B cell (primary cell): Measurements from ENCODE around the gene THADA. TPM values are rescaled to one million over a fixed set of nuclear protein-coding genes. Genes with fewer than 3 reads are reported as not detected.

Experiments
- ATAC-seq: fragments of 200-7000 bp; cut with Tn5 transposase; one replicate; pipeline ENCODE4 v1.10.0; 2021; ENCODE audit warnings: low read depth, mild to moderate bottlenecking, moderate number of reproducible peaks, moderate library complexity
- CTCF ChIA-PET: fragments of 350-600 bp; sonication (Branson Sonifier 250); formaldehyde crosslinking; loops from one replicate; lab custom pipeline; 2021; ENCODE audit warnings: antibody characterized with exemption, inconsistent platforms; lab: Charles Lee
- POLR2A ChIA-PET: fragments of 350-600 bp; sonication (Branson Sonifier 250); formaldehyde crosslinking; loops from one replicate; lab custom pipeline; 2021; ENCODE audit warnings: antibody characterized with exemption; lab: Charles Lee
- DNase-seq: peaks from one replicate; pipeline ENCODE4 v3.0.0; 2013
- H2AFZ ChIP-seq: 2 replicates; pipeline ENCODE4 v1.6.1; 2012; ENCODE audit warnings: mild to moderate bottlenecking, low read depth, low read length; ENCODE audit not compliant: insufficient read depth, poor library complexity, severe bottlenecking
- H3K27ac ChIP-seq, 2 donors: 1 replicate in 1 of 2; 2 replicates in 1 of 2; pipeline ENCODE4 v1.5.1; 2012 to 2013; ENCODE audit warnings: low read length in 2 of 2, mild to moderate bottlenecking in 2 of 2, moderate library complexity in 1 of 2
- H3K27me3 ChIP-seq, 4 experiments: fragments of 200-600 bp in 1 of 4; sonication (generic) in 1 of 4; replicated peaks in 1 of 4; 1 replicate in 2 of 4; 2 replicates in 2 of 4; pipeline versions ENCODE4 v1.6.1 to v1.7.0; 2013 to 2016; ENCODE audit warnings: low read length in 3 of 4, mild to moderate bottlenecking in 2 of 4, mixed read lengths in 1 of 4, moderate library complexity in 1 of 4; ENCODE audit not compliant: insufficient read depth in 4 of 4, control insufficient read depth in 3 of 4; ENCODE audit errors: control extremely low read depth in 1 of 4
- H3K36me3 ChIP-seq, 2 experiments: replicated peaks in 1 of 2; 1 replicate in 1 of 2; 2 replicates in 1 of 2; pipeline versions ENCODE4 v1.6.1 to v1.7.1; 2013; ENCODE audit warnings: low read length in 1 of 2; ENCODE audit not compliant: insufficient read depth in 2 of 2, control insufficient read depth in 1 of 2; ENCODE audit errors: control extremely low read depth in 1 of 2, extremely low read depth in 1 of 2
- H3K4me1 ChIP-seq, 2 donors: fragments of 200-600 bp in 1 of 2; sonication (generic) in 1 of 2; 1 replicate in 1 of 2; 2 replicates in 1 of 2; pipeline versions ENCODE4 v1.5.1 to v1.6.1; 2013 to 2017; ENCODE audit warnings: low read length in 2 of 2; ENCODE audit not compliant: control insufficient read depth in 2 of 2, insufficient read depth in 2 of 2
- H3K4me2 ChIP-seq: replicated peaks from 2 replicates; pipeline ENCODE3; 2012; ENCODE audit warnings: mild to moderate bottlenecking, low read depth, low read length; ENCODE audit not compliant: poor library complexity, severe bottlenecking
- H3K4me3 ChIP-seq, 5 experiments: fragments of 200-600 bp in 1 of 5; sonication (generic) in 1 of 5; 1 replicate in 3 of 5; 2 replicates in 2 of 5; pipeline versions ENCODE4 v1.5.1 to v1.7.0; 2011 to 2016; ENCODE audit warnings: low read length in 4 of 5, mild to moderate bottlenecking in 4 of 5, low read depth in 2 of 5, control low read depth in 1 of 5, moderate library complexity in 1 of 5; ENCODE audit not compliant: insufficient read depth in 1 of 5; ENCODE audit errors: control extremely low read depth in 1 of 5, extremely low read depth in 1 of 5
- H3K79me2 ChIP-seq: fragments of 200-600 bp; sonication (generic); one replicate; pipeline ENCODE4 v1.6.0; 2016; ENCODE audit warnings: low read length; ENCODE audit not compliant: control insufficient read depth, insufficient read depth
- H3K9ac ChIP-seq: fragments of 200-600 bp; sonication (generic); 2 replicates; pipeline ENCODE4 v1.6.1; 2017; ENCODE audit warnings: mild to moderate bottlenecking, low read length, moderate library complexity
- H3K9me3 ChIP-seq, 3 donors: one replicate each; pipeline versions ENCODE4 v1.6.1 to v1.7.1; 2013; ENCODE audit warnings: low read length in 2 of 3; ENCODE audit not compliant: control insufficient read depth in 2 of 3, insufficient read depth in 1 of 3; ENCODE audit errors: control extremely low read depth in 1 of 3
- H4K20me1 ChIP-seq: 2 replicates; pipeline ENCODE4 v1.6.0; 2012; ENCODE audit warnings: mild to moderate bottlenecking, low read length; ENCODE audit not compliant: insufficient read depth, control insufficient read depth, poor library complexity, severe bottlenecking
- H3K27ac Mint-ChIP-seq: one replicate; pipeline ENCODE4 v1.8.0; 2021; ENCODE audit warnings: mixed read lengths
- H3K27me3 Mint-ChIP-seq: one replicate; pipeline ENCODE4 v1.8.0; 2021; ENCODE audit warnings: mixed read lengths
- H3K4me1 Mint-ChIP-seq: one replicate; pipeline ENCODE4 v1.8.0; 2021; ENCODE audit warnings: mixed read lengths
- H3K4me3 Mint-ChIP-seq: one replicate; pipeline ENCODE4 v1.8.0; 2021; ENCODE audit warnings: mixed read lengths
- H3K9me3 Mint-ChIP-seq: one replicate; pipeline ENCODE4 v1.8.0; 2022; ENCODE audit warnings: mixed read lengths; ENCODE audit not compliant: insufficient read depth
- CTCF ChIP-seq: fragments of 200-600 bp; IDR thresholded peaks from one replicate; pipeline ENCODE4 v1.8.0; 2022; ENCODE audit warnings: antibody characterized with exemption, mild to moderate bottlenecking
- EZH2 ChIP-seq: IDR thresholded peaks from 2 replicates; pipeline ENCODE4 v1.6.1; 2012; ENCODE audit warnings: borderline replicate concordance, low read depth, mild to moderate bottlenecking, moderate library complexity, low read length; ENCODE audit not compliant: insufficient read depth, poor library complexity, severe bottlenecking
- intact Hi-C: fragments of 100-400 bp; cut with micrococcal nuclease; formaldehyde crosslinking; loops from one replicate; pipeline ENCODE4 v1.10.0; 2022
- polyA plus RNA-seq: library from polyadenylated mRNA; depleted of rRNA; stranded (reverse); fragments of >200 nt; gene quantifications from 2 replicates; pipeline ENCODE4 v1.2.3, GENCODE V29; 2012
- total RNA-seq, 2 donors: library from RNA; stranded (reverse); fragments of 120-200 nt in 1 of 2; gene quantifications; 1 replicate in 1 of 2; 2 replicates in 1 of 2; pipeline versions ENCODE4 v1.2.3 to v1.2.4, GENCODE V29; 2013 to 2022

Gene THADA
- total and polyA plus RNA-seq, 2 donors (not counting 1 experiment from before 2014, with no cell fraction given): 17.6 to 48.5 TPM

- Histone ChIP-seq H3K27ac (peak overlapping the region in 1 of 2 donors; percentile 18), H3K27me3 (no peaks in the 10 kb centered on the region), H3K36me3 (no peaks in the 10 kb centered on the region), H3K4me2 (no peak overlapping the region), H3K9me3 (no peaks in the 10 kb centered on the region), H3K4me1 (peaks cover 16 to 18% of the 10 kb centered on the region in 2 donors), H2AFZ (no peak overlapping the region), H4K20me1 (no peaks in the 10 kb centered on the region), H3K79me2 (no peaks in the 10 kb centered on the region), H3K4me3 (no peak overlapping the region), H3K9ac (no peak overlapping the region)
- DNase-seq (no peak), ATAC-seq (no peak)
- Mint-ChIP-seq H3K4me1 (peaks cover 21% of the 10 kb centered on the region), H3K4me3 (no peak overlapping the region), H3K27ac (no peak overlapping the region), H3K9me3 (no peaks in the 10 kb centered on the region), H3K27me3 (no peaks in the 10 kb centered on the region)
- TF ChIP-seq CTCF (no peak), EZH2 (no peak)
- ChIA-PET CTCF (interaction anchor here (2.0 to 4.8 kb wide), 12 partner anchors 16 to 657 kb away, joined by 6 to 203 read pairs (median 40); partner anchors contain the start of gene ZFP36L2), POLR2A (interaction anchor here (0.6 kb wide), 1 partner anchor 19 kb away, joined by 5 read pairs; no protein-coding TSS in a partner anchor)
- intact Hi-C loops: no loop called here
Observed at GRCh38 chr2:43486603-43487002, 109.2 kb downstream of the THADA start.

- no peaks in the 10 kb centered on the region for H3K79me2 ChIP-seq
- no peaks in the 10 kb centered on the region for H3K9me3 ChIP-seq
- H2AFZ ChIP-seq: no peak overlapping the region
- H3K4me1 ChIP-seq: peaks cover 21 to 24% of the 10 kb centered on the region in 2 donors
- Mint-ChIP-seq H3K27ac (no peak overlapping the region), H3K4me3 (no peak overlapping the region), H3K4me1 (peaks cover 27% of the 10 kb centered on the region), H3K9me3 (no peaks in the 10 kb centered on the region), H3K27me3 (no peaks in the 10 kb centered on the region)
- no peak overlapping the region for H3K4me3 ChIP-seq
- no peaks in the 10 kb centered on the region for H4K20me1 ChIP-seq
- peaks cover 0 to 4% of the 10 kb centered on the region in 2 experiments for H3K36me3 ChIP-seq
- DNase-seq (peak; percentile 80), ATAC-seq (peak; percentile 54)
- H3K27me3 ChIP-seq: no peaks in the 10 kb centered on the region
- CTCF ChIA-PET: interaction anchor here (0.6 to 4.8 kb wide), 72 partner anchors 9 to 660 kb away, joined by 3 to 203 read pairs (median 5); partner anchors contain the start of gene ZFP36L2
- no peak overlapping the region for H3K9ac ChIP-seq
- TF ChIP-seq EZH2 (no peak), CTCF (peak; percentile 93)
- no peak overlapping the region for H3K27ac ChIP-seq
- POLR2A ChIA-PET: interaction anchor here (0.6 to 1.0 kb wide), 3 partner anchors 258 to 379 kb away, joined by 3 to 5 read pairs (median 3); partner anchors contain the start of gene ZFP36L2
- intact Hi-C loops: loop anchor here (1.0 to 5.0 kb wide), 7 partner anchors 58 to 625 kb away; no protein-coding TSS in a partner anchor
- H3K4me2 ChIP-seq: no peak overlapping the region
Observed at GRCh38 chr2:43484323-43484930, 111.4 kb downstream of the THADA start.
